ENCODE measurements around the gene C2CD2.

DNA sequence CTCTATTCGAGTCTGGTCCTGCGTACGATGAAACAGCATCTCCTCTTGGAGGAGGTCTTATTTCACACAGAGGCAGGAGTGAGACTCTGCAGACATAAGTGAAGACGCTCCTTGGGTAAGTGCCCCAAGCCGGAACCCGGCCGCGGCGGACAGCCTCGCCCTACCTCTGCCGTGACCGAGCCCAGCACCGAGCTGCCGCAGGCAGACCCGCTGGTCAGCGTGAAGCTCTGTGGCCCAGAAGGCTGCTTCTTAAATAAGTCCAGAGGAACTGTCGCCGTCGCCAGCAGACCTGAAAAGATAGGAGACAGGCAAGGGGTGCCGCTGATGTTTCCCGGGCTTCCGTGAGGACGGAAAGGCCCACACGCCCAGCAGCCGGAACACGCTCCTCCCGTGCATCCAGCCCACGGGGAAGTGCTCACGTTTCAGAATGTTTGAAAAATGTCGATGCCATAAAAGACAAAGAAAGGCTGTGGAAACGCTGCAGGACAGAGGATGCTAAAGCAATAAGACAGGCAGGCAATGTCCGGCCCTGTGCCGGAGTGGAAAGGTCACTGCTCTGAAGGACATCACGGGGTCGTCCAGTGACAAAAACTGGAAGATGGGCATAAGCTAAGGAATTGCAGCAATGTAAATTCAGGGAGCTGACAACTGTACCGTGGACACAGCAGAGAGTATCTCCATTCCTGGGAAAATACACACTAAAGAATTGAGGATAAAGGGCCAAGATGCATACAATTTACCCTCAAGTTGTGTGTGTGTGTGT, 46.1 kb downstream of the C2CD2 start:
- TF ChIP-seq, protein P1, sequence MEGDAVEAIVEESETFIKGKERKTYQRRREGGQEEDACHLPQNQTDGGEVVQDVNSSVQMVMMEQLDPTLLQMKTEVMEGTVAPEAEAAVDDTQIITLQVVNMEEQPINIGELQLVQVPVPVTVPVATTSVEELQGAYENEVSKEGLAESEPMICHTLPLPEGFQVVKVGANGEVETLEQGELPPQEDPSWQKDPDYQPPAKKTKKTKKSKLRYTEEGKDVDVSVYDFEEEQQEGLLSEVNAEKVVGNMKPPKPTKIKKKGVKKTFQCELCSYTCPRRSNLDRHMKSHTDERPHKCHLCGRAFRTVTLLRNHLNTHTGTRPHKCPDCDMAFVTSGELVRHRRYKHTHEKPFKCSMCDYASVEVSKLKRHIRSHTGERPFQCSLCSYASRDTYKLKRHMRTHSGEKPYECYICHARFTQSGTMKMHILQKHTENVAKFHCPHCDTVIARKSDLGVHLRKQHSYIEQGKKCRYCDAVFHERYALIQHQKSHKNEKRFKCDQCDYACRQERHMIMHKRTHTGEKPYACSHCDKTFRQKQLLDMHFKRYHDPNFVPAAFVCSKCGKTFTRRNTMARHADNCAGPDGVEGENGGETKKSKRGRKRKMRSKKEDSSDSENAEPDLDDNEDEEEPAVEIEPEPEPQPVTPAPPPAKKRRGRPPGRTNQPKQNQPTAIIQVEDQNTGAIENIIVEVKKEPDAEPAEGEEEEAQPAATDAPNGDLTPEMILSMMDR (optimal IDR thresholded peaks at IDR 0.05 in 1 of 3, IDR thresholded peaks at IDR 0.05 in 1 of 3, conservative IDR thresholded peaks at IDR 0.05 in 1 of 3; ENCODE audit: extremely low read depth in 1 of 3, insufficient read depth in 2 of 3, low read length in 3 of 3) = no peak
- TF ChIP-seq EZH2 (IDR thresholded peaks at IDR 0.05; ENCODE audit: low read length) = no peak
